ENCODE results near the gene RGS7. TPM values are rescaled to one million over a fixed set of nuclear protein-coding genes. Genes with fewer than 3 reads are reported as not detected.
A peak's percentile ranks its signal among the peaks of the same experiment; 100 is the strongest.

The RGS7 gene
- total RNA-seq, 2 donors from 2014 or later = not detected

- no peaks in the 10 kb centered on the region for H3K9me3 Mint-ChIP-seq
- DNase-seq (ENCODE audit: low spot score in 2 of 2) (no peak), ATAC-seq (no peak)
- no peaks in the 10 kb centered on the region for H3K36me3 Mint-ChIP-seq
- H3K27ac Mint-ChIP-seq = no peak overlapping the region
These were observed 4.6 kb downstream of the RGS7 start for GRCh38 chr1:241352401-241352800.

- DNase-seq (ENCODE audit: low spot score in 2 of 2) = no peak
- no peaks in the 10 kb centered on the region for H3K9me3 Mint-ChIP-seq
- ATAC-seq = no peak
- H3K36me3 Mint-ChIP-seq = no peaks in the 10 kb centered on the region
- H3K27ac Mint-ChIP-seq = no peak overlapping the region
These were observed 5.2 kb downstream of the RGS7 start for GRCh38 chr1:241351841-241352240.

GRCh38 chr1:241343956-241344355 is 13.0 kb downstream of the RGS7 start:
- DNase-seq (ENCODE audit: low spot score in 2 of 2) = no peak
- H3K9me3 Mint-ChIP-seq = peaks cover 0 to 6% of the 10 kb centered on the region in 2 donors
- no peak for ATAC-seq

GRCh38 chr1:241336335-241336734 is 20.7 kb downstream of the RGS7 start:
- Mint-ChIP-seq H3K36me3 (no peaks in the 10 kb centered on the region), H3K27ac (no peak overlapping the region), H3K9me3 (no peaks in the 10 kb centered on the region)
- DNase-seq (ENCODE audit: low spot score in 2 of 2) (no peak), ATAC-seq (no peak)

More at GRCh38 chr1:241343956-241344355, 13.0 kb downstream of the RGS7 start:
- Mint-ChIP-seq H3K27ac (no peak overlapping the region), H3K36me3 (no peaks in the 10 kb centered on the region)

- Mint-ChIP-seq H3K36me3 (no peaks in the 10 kb centered on the region), H3K27ac (no peak overlapping the region), H3K9me3 (peaks cover 0 to 3% of the 10 kb centered on the region in 2 donors)
- DNase-seq (ENCODE audit: low spot score in 2 of 2) (no peak), ATAC-seq (no peak)
These were observed 24.0 kb downstream of the RGS7 start for GRCh38 chr1:241332987-241333386.

- peaks cover 0 to 3% of the 10 kb centered on the region in 2 donors for H3K9me3 Mint-ChIP-seq
- no peak for ATAC-seq
- no peak for DNase-seq (ENCODE audit: low spot score in 2 of 2)
- H3K36me3 Mint-ChIP-seq = no peaks in the 10 kb centered on the region
- no peak overlapping the region for H3K27ac Mint-ChIP-seq
These were observed 25.0 kb downstream of the RGS7 start for GRCh38 chr1:241332037-241332409.

GRCh38 chr1:241331328-241332036 is 25.5 kb downstream of the RGS7 start:
- Mint-ChIP-seq H3K27ac (no peak overlapping the region), H3K9me3 (peaks cover 0 to 5% of the 10 kb centered on the region in 2 donors)
- no peak for ATAC-seq

GRCh38 chr1:241330619-241331327 is 26.2 kb downstream of the RGS7 start:
- Mint-ChIP-seq H3K9me3 (peaks cover 0 to 10% of the 10 kb centered on the region in 2 donors), H3K27ac (no peak overlapping the region), H3K36me3 (no peaks in the 10 kb centered on the region)
- no peak for DNase-seq (ENCODE audit: low spot score in 2 of 2)
- no peak for ATAC-seq

More at GRCh38 chr1:241331328-241332036, 25.5 kb downstream of the RGS7 start:
- DNase-seq (ENCODE audit: low spot score in 2 of 2) = no peak
- H3K36me3 Mint-ChIP-seq = no peaks in the 10 kb centered on the region

- Mint-ChIP-seq H3K9me3 (peaks cover 0 to 14% of the 10 kb centered on the region in 2 donors), H3K27ac (no peak overlapping the region), H3K36me3 (no peaks in the 10 kb centered on the region)
- DNase-seq (ENCODE audit: low spot score in 2 of 2) (no peak), ATAC-seq (no peak)
These were observed 31.5 kb downstream of the RGS7 start for GRCh38 chr1:241325456-241325855.

- peaks cover 3 to 14% of the 10 kb centered on the region in 2 donors for H3K9me3 Mint-ChIP-seq
- DNase-seq (ENCODE audit: low spot score in 2 of 2) (peak in 1 of 2 donors; percentile 20), ATAC-seq (no peak)
- no peak overlapping the region for H3K27ac Mint-ChIP-seq
- no peaks in the 10 kb centered on the region for H3K36me3 Mint-ChIP-seq
These were observed 33.4 kb downstream of the RGS7 start for GRCh38 chr1:241323514-241324195.

- H3K27ac Mint-ChIP-seq = no peak overlapping the region
- ATAC-seq (no peak), DNase-seq (ENCODE audit: low spot score in 2 of 2) (no peak)
- peaks cover 3 to 5% of the 10 kb centered on the region in 2 donors for H3K9me3 Mint-ChIP-seq
- no peaks in the 10 kb centered on the region for H3K36me3 Mint-ChIP-seq
These were observed 39.3 kb downstream of the RGS7 start for GRCh38 chr1:241317676-241318075.

GRCh38 chr1:241316372-241316771 is 40.6 kb downstream of the RGS7 start:
- DNase-seq (ENCODE audit: low spot score in 2 of 2) (no peak), ATAC-seq (no peak)
- Mint-ChIP-seq H3K36me3 (no peaks in the 10 kb centered on the region), H3K9me3 (peaks cover 3 to 5% of the 10 kb centered on the region in 2 donors), H3K27ac (no peak overlapping the region)

GRCh38 chr1:241311056-241311746 is 45.8 kb downstream of the RGS7 start:
- Mint-ChIP-seq H3K27ac (no peak overlapping the region), H3K36me3 (no peaks in the 10 kb centered on the region), H3K9me3 (peaks cover 4 to 10% of the 10 kb centered on the region in 2 donors)
- DNase-seq (ENCODE audit: low spot score in 2 of 2) (no peak), ATAC-seq (no peak)

- no peak for DNase-seq (ENCODE audit: low spot score in 2 of 2)
- Mint-ChIP-seq H3K36me3 (no peaks in the 10 kb centered on the region), H3K9me3 (peaks cover 4 to 10% of the 10 kb centered on the region in 2 donors), H3K27ac (no peak overlapping the region)
- no peak for ATAC-seq
These were observed 46.6 kb downstream of the RGS7 start for GRCh38 chr1:241310451-241310850.

GRCh38 chr1:241309651-241310050 is 47.4 kb downstream of the RGS7 start:
- DNase-seq (ENCODE audit: low spot score in 2 of 2) = no peak
- ATAC-seq = no peak
- Mint-ChIP-seq H3K27ac (no peak overlapping the region), H3K36me3 (no peaks in the 10 kb centered on the region), H3K9me3 (peaks cover 4 to 7% of the 10 kb centered on the region in 2 donors)

GRCh38 chr1:241308471-241308870 is 48.5 kb downstream of the RGS7 start:
- Mint-ChIP-seq H3K36me3 (peaks cover 2% of the 10 kb centered on the region in 2 donors), H3K27ac (no peak overlapping the region), H3K9me3 (peaks cover 11 to 13% of the 10 kb centered on the region in 2 donors)
- DNase-seq (ENCODE audit: low spot score in 2 of 2) (no peak), ATAC-seq (no peak)

GRCh38 chr1:241308011-241308410 is 49.0 kb downstream of the RGS7 start:
- Mint-ChIP-seq H3K9me3 (peaks cover 15 to 18% of the 10 kb centered on the region in 2 donors), H3K36me3 (peaks cover 5 to 7% of the 10 kb centered on the region in 2 donors), H3K27ac (no peak overlapping the region)
- no peak for DNase-seq (ENCODE audit: low spot score in 2 of 2)
- ATAC-seq = no peak

Measured in activated naive CD4-positive, alpha-beta T cell treated with anti-CD3 and anti-CD28 coated beads, Interleukin-2, amount 50 U/mL, for 72 hours (primary cell).